ENCODE data around the gene OPTN.
"Not testable (repeated sequence)": the region's sequence is repeated elsewhere in the genome, so short reads cannot be mapped to it uniquely, and the experiment has no call there.

The OPTN gene

DNA sequence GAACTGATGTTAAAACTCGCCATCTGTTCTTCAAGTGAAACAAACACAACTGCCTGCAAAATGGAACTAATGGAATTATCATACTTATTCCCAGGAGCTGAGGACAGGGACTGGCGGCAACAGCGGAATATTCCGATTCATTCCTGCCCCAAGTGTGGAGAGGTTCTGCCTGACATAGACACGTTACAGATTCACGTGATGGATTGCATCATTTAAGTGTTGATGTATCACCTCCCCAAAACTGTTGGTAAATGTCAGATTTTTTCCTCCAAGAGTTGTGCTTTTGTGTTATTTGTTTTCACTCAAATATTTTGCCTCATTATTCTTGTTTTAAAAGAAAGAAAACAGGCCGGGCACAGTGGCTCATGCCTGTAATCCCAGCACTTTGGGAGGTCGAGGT, 36.7 kb downstream of the OPTN start:
- DNase-seq: no peak

DNA sequence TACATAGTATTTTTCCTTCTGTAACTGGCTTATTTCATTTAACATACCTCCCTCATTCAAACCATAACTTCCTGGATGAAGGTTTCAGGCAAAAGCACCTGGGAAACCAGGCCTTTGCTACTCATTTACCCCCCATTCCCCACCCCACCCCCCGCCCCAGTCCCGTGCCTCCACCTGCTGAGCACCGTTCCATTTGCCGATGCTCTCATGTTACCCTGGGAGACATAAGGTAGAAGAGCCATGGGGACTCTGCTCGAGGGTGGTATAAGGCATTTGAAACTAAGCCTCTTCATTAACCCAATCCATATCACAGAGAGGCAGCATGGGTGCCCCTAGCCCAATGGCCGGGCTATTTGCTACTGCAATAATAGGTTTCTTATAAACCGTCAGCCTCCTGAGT, 39.2 kb downstream of the OPTN start:
- DNase-seq: peak; percentile 72

DNA sequence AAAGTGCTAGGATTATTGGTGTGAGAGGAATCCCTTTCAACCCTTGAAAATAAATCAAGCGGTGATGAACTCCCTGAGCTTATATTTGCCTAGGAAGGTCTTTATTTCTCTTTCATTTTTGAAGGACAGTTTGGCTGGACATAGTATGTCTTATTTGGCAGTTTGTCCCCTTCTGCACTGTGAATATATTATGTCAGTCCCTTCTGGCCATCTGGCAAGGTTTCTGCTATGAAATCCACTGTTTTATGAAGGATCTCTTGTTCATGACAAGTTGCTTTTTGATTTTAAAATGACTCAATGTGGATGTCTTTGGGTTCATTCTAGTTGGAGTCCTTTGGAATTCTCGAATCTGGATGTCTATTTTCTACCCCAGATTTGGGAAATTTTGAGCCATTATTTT, 39.7 kb downstream of the OPTN start:
- no peak for DNase-seq

DNA sequence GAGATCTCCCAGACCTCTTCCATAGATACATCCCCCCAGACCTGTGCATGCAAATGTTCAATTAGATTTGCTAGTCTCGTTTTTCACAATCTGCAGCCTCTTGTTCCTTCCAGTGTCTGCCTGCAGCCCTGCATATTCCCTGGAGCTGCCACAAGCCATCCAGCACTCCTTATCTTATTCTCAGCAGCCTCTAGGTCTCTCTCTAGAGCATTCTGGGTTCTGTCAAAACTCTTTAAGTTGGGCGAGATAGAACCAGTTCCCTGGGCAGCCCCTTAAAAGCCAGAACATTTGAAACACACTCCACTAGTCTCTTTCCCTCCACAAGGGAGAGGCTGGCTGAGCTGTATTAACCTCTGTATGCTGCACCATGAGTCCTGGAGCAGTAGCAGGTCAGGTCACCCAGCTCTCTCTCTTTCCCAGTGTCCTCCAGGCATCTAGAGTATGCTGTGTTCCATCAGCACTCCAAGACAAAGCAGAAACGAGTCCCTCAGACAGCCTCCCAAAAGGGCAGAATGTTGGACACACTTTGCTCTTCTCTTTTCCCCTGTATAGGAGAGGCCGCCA, 40.7 kb downstream of the OPTN start:
- DNase-seq: no peak

DNA sequence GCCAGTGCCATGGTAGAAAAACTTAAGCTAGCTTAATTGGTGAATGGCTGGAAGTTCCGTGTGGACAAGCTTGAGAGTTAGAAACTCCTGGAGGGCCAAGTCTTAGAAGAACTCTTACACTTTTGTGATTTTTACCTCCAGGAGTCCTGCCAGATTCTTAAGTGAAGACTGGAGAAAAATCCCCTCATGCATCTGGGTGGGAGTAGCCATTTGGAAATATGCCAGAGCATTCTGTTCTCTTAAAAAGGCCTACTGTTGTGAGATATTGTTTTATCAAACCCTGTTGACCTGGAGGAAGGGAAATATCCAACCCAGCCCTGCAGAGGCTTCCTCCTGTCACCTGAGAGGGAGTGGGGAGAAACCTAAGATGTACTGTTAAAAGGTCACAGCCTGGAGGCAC, 43.8 kb downstream of the OPTN start:
- DNase-seq: no peak

DNA sequence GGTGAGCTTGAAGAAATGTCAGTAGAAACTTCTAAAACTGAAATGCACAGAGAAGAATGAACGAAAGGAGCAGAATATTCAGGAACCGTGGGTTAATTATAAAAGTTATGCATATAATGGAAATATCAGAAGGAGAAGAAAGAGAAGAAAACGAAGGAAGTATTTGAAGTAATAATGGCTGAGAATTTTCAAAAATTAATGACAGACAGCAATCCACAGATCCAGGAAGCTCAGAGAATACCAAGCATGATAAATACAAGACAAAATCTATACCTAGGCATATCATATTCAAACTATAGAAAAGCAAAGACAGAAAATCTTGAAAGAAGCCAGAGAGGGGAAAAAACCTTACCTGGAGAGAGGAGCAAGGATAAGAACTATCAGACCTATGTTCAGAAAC, 44.9 kb downstream of the OPTN start:
- no peak for DNase-seq

DNA sequence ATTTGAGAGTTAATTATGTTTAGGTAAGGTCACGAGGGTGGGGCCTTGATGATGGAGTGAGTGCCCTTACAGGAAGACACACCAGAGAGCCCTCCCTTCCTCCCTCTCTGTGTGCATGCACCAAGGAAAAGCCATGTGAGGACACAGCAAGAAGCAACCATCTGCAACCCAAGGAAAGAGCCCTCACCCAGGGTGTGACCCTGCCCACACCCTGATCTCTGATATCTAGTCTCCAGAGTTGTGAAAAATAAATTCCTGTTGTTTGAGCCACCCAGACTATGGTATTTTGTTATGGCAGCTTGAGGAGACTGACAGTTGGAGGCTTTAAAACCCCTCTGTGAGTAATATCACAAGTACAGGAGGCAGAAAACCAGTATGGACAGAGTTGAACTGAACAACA, 46.4 kb downstream of the OPTN start:
- no peak for DNase-seq

DNA sequence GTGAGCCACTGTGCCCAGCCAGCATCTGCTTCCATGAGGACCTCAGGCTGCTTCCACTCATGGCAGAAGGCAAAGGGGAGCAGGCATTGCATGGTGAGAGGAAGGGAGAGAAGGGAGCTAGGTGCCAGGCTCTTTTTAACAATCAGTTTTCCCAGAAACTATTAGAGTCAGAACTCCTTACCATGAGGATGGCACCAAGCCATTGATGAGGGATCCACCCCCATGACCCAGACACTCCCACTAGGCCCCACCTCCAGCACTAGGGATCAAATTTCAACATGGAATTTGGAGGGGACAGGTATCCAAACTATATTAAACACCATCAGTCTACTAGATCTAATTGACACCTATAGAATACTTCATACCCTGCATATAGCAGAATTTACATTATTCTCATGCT, 47.2 kb downstream of the OPTN start:
- no peak for DNase-seq

DNA sequence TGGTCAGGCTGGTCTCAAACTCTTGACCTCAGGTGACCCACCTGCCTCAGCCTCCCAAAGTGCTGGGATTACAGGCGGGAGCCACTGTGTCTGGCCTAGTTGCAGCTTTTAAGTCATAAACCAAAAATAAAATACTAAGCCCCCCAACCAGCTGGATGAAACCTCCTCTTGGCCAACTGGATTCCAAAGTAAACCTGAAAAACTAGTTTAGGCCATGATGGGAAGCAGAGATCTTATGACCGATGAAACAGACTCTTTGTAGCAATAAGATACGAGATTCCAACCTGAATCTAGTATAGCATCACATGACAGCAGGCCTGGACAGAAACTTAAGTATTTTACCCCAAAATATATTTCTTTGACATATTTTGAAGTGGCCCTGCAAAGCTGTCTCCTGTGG, 52.3 kb downstream of the OPTN start:
- no peak for DNase-seq

DNA sequence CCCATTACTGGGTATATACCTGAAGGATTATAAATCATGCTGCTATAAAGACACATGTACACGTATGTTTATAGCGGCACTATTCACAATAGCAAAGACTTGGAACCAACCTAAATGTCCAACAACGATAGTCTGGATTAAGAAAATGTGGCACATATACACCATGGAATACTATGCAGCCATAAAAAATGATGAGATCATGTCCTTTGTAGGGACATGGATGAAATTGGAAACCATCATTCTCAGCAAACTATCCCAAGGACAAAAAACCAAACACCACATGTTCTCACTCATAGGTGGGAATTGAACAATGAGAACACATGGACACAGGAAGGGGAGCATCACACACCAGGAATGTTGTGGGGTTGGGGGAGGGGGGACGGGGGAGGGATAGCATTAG, 55.9 kb downstream of the OPTN start:
- not testable (repeated sequence) for DNase-seq

DNA sequence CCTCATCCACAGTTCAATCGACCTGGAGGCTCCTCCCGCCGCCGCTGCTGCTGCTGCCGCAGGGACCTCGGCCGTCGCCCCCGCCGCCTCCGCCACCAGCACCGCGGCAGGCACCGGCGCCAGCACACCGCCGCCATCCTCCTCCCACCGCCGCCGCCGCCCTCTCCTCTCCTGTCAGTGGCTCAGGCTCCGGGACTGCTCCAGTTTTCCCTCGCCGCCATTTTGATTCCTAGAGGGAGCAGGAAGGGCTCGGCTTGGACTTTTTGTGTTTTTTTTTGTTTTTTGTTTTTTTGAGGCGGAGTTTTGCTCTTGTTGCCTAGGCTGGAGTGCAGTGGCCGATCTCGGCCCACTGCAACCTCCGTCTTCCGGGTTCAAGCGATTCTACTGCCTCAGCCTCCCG, 58.4 kb downstream of the OPTN start:
- DNase-seq: no peak

DNA sequence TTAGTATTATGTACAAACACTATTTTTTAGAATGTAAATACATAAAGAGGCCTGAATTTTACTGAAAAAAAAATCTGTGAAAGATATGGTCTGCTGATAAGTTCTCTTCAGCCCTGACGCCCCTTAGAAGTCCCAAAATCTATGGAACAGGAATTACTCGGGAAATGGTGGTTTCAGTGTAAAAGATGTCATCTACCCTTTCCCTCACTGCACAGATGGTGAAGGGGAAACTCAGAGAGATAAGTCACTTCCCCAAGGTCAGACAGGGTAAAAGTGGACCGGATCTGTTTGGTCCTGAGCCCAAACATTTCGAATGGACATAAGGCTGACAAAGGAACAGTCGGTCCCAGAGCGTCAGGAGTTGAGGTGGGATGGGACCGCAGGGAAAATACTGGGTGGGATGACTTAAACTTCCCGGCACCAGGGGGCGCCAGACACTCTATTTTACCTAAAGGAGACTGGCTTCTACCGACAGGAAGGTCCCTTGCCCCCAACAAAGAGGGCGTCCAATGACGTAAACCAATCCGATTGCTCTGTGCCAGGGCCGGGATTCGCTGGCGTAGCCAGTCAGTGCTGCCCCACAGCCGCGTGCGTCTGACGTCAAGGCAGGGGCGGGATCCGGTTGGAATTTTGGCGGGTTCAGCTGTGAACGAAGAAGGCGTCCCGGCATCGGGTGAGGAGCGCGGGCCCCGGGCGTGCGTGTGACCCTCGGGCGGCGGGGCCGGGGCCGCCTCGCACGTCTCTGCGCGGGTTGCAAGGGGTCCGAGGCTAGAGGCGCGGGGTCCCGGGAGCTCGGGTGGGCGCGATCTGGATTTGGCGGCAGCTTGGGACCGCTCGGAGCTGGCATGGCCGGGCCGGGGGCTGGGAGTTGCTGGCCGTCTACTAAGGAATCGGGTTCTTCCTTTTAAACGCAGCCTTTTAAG, 61.2 kb downstream of the OPTN start, which contains the start of gene MCM10:
MCM10 (plus strand) TSS at position 625 of the 923 bp plus-strand sequence. CDS start 2,645 bp downstream, outside the sequence.
- DNase-seq: peak; percentile 93

DNA sequence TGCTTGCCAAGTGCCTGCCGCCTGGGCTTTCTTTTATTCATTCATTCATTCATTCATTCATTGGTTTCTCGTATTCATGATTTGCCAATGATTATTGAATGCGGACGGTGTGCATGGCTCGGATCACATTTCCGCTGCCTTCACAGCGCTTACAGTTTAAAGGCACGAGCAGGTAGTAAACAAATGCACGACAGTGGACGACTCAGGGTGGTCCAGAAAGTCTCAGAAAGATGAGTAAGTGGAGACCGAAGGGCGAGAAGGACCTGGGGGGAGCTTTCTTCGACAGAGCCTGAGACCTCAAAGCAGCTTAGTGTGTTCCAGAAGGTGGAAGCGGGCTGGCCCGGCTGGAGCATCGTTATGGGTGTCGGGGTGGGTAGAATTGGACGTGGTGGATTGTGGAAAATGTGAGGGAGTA, 61.9 kb downstream of the OPTN start:
- DNase-seq: no peak

DNA sequence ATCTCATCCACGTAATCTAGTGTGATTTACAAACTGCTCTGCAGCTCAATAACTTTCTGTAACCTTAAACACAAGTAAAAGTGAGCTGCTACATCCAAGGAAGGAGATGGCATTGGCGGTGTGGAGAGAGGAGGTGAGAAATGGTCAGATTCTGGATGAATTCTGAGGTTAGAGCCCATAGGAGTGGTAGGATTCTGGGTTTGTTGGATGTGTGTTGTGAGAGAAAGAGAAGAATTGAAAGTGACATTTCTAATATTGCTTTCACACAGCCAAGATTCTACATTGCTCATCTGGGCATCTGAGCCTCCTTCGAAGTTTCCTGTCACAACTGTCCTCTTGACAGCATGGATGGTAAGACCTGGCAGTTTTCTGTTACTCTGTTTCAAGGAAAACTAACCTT, 63.9 kb downstream of the OPTN start:
- no peak for DNase-seq

DNA sequence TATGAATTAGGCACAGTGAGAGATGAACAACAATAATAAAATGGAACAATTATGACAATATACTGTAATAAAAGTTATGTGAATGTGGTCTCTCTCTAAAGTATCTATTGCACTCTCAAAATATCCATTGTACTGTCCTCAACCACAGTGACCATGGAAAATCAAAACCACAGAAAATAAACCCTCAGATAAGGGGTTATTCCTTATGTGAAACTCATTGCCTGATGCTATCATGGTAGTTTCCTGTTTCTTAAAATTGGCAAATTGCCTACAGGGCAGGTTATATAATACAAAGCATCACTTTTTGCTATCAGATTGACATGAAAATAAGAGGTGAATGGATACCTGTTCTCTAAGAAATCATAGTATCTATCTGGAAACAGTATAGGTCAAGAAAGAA, 65.2 kb downstream of the OPTN start:
- DNase-seq: no peak

DNA sequence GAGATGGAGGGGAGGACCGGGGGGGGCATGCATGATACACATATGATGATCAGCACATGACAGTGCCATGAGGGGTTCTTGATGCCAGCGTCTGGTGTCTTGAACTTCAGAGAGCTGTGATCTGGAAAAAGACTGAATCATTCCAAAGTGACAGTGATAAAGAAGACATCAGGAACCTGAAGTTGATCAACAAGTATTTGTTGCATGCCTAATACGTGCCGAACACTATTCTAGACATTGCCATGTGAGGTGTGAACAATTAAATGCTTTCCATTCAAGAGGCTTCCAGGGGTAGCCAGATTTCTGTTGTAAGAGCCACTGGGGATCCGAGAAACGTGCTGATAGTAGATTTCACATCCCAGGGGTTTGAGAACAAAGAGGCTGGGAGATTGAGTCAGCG, 67.6 kb downstream of the OPTN start:
- DNase-seq: no peak

DNA sequence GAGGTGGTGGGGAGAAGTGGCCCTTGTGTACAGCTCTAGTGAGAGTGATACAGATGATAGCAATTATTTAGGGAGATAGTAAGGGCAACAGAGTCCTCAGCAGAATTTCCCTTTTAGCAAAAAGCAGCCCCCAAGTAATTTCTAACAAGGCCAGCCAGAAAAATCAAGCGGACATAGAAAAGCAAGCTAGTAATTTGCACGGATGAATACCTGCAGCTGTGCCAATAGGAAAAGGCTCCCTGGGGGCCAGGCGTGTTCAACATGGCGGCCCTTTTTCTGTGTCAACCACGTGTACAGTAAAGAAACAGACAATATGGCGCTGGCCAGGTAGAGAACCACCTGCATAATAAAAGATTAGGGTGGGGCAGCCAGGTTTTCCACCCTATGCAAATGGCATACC, 68.8 kb downstream of the OPTN start:
- DNase-seq: peak; percentile 52

DNA sequence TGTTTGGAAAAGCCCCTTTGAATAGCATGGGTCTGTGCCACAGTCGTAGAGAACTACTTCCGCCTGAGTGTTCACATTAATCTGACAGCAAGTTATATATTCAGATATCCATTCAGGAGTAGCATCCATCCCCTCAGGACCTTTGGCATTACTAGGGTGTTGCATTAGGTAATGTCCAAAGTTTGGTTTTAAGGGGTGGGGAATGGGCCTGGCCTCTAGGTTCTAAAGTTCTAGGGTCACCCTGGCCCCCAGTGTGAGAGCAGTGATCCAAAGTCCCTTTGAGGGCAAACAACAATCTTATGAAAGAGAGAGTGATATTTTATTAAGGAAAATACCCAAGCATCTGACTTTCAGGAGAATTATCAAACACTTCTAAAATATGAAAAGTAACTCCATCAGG, 73.7 kb downstream of the OPTN start:
- no peak for DNase-seq

DNA sequence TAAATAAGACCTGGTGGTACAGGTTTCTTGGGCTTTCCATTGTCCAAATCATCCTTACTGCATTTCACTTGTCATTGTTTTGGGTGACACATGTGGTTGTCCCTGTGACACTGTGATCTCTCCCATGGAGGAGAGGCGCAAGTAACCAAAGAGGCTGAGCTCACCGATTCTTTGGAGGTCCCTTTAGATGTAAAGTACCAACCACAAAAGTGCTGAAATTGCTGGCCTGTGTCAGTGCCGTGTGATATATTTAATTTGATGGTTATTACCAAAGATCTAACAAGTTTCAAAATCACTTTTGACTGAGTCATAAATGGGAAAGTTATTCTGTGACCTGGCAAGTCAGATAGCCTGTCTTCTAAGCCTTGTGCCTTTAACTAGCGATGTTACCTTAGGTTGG, 80.8 kb downstream of the OPTN start:
- DNase-seq: no peak

DNA sequence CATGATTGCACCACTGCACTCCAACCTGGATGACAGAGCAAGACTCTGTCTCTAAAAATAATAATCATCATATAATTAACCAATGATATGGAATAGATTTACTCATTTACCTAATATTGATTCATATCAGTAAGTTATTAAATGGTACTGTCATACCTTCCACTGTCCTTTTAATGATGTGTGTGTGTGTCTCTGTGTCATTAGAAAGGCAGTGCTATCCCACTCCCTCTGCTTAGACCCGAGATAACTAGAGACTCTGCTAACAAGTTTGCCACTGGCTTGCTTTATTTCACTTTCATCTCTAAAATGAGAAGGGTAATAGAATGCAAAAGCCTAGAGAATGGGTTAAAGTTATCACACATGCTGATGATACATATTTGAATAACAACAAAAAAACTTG, 82.5 kb downstream of the OPTN start:
- no peak for DNase-seq

DNA sequence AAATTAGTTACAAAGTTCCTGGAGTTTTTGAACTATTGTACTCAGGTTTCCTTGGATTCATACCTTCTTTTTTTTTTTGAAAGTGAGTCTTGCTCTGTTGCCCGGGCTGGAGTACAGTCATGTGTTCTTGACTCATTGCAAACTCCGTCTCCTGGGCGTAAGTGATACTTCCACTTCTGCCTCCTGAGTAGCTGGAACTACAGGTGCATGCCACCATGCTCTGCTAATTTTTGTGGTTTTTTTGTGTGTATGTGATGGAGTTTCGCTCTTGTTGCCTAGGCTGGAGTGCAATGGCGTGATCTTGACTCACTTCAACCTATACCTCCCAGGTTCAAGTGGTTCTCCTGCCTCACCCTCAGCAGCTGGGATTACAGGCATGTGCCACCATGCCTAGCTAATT, 83.7 kb downstream of the OPTN start:
- no peak for DNase-seq

DNA sequence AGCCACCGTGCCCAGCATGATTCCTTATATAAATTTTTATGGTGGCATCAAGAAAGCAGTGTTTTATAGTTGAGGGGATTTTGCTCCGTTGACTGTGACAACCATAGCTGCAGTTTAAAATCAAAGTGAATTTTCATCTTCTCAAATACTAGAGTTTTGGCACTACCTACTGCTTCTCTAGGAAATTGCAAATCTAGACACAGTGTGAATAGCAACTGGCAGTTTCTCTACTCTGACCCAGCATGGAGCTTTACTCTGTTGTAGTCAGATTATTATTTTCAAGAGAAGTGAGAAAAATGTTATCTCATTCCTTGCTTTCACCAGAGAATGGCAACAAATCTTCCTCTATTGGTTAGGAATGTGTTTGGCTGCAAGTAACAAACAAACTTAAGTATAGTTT, 84.3 kb downstream of the OPTN start:
- DNase-seq: no peak

DNA sequence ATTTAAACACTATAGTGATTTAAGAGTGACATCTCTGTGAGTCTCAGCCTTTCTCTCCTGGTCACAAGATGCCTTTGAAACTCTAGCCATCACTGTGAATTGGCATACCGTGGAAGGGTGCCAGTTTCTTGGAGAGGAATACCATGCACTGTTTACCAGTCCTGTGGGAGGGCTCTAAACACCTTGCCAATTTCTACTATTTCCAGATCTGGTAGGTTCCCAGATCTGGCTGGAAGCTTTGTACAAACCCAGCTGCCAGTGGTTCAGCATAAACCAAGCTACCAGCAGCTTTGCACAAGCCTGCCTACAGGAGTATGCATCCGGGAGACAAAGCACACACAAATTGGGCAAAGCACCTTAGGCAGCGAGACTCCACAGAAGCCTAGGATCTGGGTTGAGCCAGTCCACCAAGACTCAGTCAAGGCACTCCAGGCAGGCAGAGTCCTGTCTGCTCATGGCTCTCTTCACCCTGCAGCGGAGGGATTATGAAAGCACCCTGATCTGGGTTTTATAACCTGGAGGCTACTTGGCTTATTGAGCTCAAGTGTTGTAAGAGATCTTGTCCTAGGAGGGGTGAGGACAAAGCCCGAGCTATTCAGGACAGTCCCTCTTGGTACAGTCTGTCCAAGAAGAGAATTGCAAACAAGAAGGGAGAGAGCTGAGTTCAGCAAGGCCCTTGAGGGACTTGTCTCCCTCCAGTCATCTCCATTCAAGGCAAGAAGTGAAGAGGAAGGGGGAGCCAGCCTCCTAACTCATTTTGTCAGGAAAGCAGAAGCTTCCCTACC, 85.0 kb downstream of the OPTN start:
- peak; percentile 2 for DNase-seq

DNA sequence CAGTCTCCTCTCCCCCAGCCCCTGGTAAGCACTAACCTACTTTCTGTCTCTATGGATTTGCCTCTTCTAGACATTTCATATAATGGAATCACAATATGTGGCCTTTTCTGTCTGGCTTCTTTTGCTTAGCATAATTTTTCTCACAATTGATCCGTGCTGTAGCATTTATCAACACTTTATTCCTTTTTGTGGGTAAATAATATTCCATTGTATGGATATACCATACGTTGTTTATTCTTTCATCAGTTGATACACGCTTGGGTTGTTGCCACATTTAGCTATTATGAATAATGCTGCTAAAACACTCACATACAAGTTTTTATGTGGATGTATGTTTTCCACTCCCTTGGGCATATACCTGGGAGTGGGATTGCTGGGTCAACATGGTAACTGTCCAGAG, 87.2 kb downstream of the OPTN start:
- no peak for DNase-seq

Measured in NCI-H2171 treated with DMSO at 0.1 percent for 48 hours (cell line).